Liver (tissue), 9 donors: ENCODE data around the gene CDX1. TPM values are rescaled to one million over a fixed set of nuclear protein-coding genes. Genes with fewer than 3 reads are reported as not detected.

Source experiments
- DNase-seq: peaks from one replicate; pipeline ENCODE4 v3.0.0-alpha.2; 2017; ENCODE audit warnings: low spot score
- H3K27ac ChIP-seq, 2 donors: one replicate each; pipeline ENCODE4 v1.7.0; 2013; ENCODE audit warnings: inconsistent platforms in 2 of 2, low read length in 2 of 2, control low read depth in 1 of 2, low read depth in 1 of 2, mild to moderate bottlenecking in 1 of 2
- H3K27me3 ChIP-seq, 4 donors: one replicate each; pipeline versions ENCODE4 v1.6.1 to v1.7.0; 2013; ENCODE audit warnings: low read length in 3 of 4, inconsistent platforms in 1 of 4, mild to moderate bottlenecking in 1 of 4, moderate library complexity in 1 of 4; ENCODE audit not compliant: control insufficient read depth in 4 of 4, insufficient read depth in 4 of 4
- H3K36me3 ChIP-seq, 4 donors: one replicate each; pipeline versions ENCODE4 v1.6.1 to v1.7.0; 2013; ENCODE audit warnings: low read length in 3 of 4, mild to moderate bottlenecking in 3 of 4, low read depth in 1 of 4, moderate library complexity in 1 of 4; ENCODE audit not compliant: control insufficient read depth in 4 of 4, insufficient read depth in 3 of 4
- H3K4me1 ChIP-seq, 4 donors: one replicate each; pipeline versions ENCODE4 v1.6.1 to v1.7.0; 2013; ENCODE audit warnings: low read length in 3 of 4, mild to moderate bottlenecking in 3 of 4, moderate library complexity in 1 of 4; ENCODE audit not compliant: control insufficient read depth in 4 of 4, insufficient read depth in 4 of 4
- H3K4me3 ChIP-seq, 3 donors: one replicate each; pipeline versions ENCODE4 v1.6.1 to v1.7.0; 2013; ENCODE audit warnings: low read length in 3 of 3, control low read depth in 1 of 3, low read depth in 1 of 3, mild to moderate bottlenecking in 1 of 3
- H3K9ac ChIP-seq, 2 donors: one replicate each; pipeline ENCODE4 v1.7.0; 2013; ENCODE audit warnings: low read length in 2 of 2, mild to moderate bottlenecking in 2 of 2, moderate library complexity in 2 of 2, control low read depth in 1 of 2, low read depth in 1 of 2
- H3K9me3 ChIP-seq, 4 donors: one replicate each; pipeline versions ENCODE4 v1.6.1 to v1.7.0; 2013; ENCODE audit warnings: low read length in 3 of 4; ENCODE audit not compliant: control insufficient read depth in 4 of 4
- ATF3 ChIP-seq: IDR thresholded peaks from 2 replicates; pipeline ENCODE4 v1.6.1; 2016; ENCODE audit warnings: antibody characterized with exemption
- CTCF ChIP-seq: fragments of 150-350 bp; IDR thresholded peaks from 2 replicates; pipeline ENCODE4 v1.5.1; 2017; ENCODE audit warnings: improper control_type of control experiment, low read depth, low read length; ENCODE audit not compliant: missing input control
- EGR1 ChIP-seq, 2 donors: IDR thresholded peaks; 2 replicates each; pipeline ENCODE4 v1.6.1; 2016 to 2018; ENCODE audit warnings: antibody characterized with exemption in 2 of 2, low read depth in 2 of 2
- FOXA1 ChIP-seq: IDR thresholded peaks from 2 replicates; pipeline ENCODE4 v1.6.1; 2016; ENCODE audit warnings: antibody characterized with exemption
- FOXA2 ChIP-seq: IDR thresholded peaks from 2 replicates; pipeline ENCODE4 v1.6.1; 2016; ENCODE audit warnings: antibody characterized with exemption
- GABPA ChIP-seq, 2 donors: IDR thresholded peaks in 1 of 2; conservative IDR thresholded peaks in 1 of 2; 2 replicates each; pipeline ENCODE4 v1.6.1; 2016; ENCODE audit warnings: antibody characterized with exemption in 2 of 2, mild to moderate bottlenecking in 1 of 2, moderate library complexity in 1 of 2
- HNF4A ChIP-seq, 2 donors: conservative IDR thresholded peaks; 2 replicates each; pipeline ENCODE4 v1.6.1; 2016; ENCODE audit warnings: antibody characterized with exemption in 2 of 2, mild to moderate bottlenecking in 2 of 2
- HNF4G ChIP-seq: IDR thresholded peaks from 2 replicates; pipeline ENCODE4 v1.6.1; 2016; ENCODE audit warnings: antibody characterized with exemption
- JUND ChIP-seq, 2 donors: IDR thresholded peaks; 2 replicates each; pipeline ENCODE4 v1.6.1; 2016; ENCODE audit warnings: antibody characterized with exemption in 2 of 2
- MAX ChIP-seq: IDR thresholded peaks from 2 replicates; pipeline ENCODE4 v1.6.1; 2016; ENCODE audit warnings: antibody characterized with exemption
- NR2F2 ChIP-seq: IDR thresholded peaks from 2 replicates; pipeline ENCODE4 v1.6.1; 2016; ENCODE audit warnings: antibody characterized with exemption
- RAD21 ChIP-seq, 2 donors: IDR thresholded peaks; 2 replicates each; pipeline ENCODE4 v1.6.1; 2016; ENCODE audit warnings: antibody characterized with exemption in 2 of 2, mild to moderate bottlenecking in 2 of 2
- REST ChIP-seq: IDR thresholded peaks from 2 replicates; pipeline ENCODE4 v1.6.1; 2016; ENCODE audit warnings: antibody characterized with exemption, mild to moderate bottlenecking
- RXRA ChIP-seq, 2 donors: IDR thresholded peaks; 2 replicates each; pipeline ENCODE4 v1.6.1; 2017 to 2018; ENCODE audit warnings: antibody characterized with exemption in 2 of 2, mild to moderate bottlenecking in 1 of 2
- SP1 ChIP-seq: IDR thresholded peaks from 2 replicates; pipeline ENCODE4 v1.6.1; 2018; ENCODE audit warnings: antibody characterized with exemption, mild to moderate bottlenecking
- TAF1 ChIP-seq: conservative IDR thresholded peaks from 2 replicates; pipeline ENCODE4 v1.6.1; 2016; ENCODE audit warnings: antibody characterized with exemption, mild to moderate bottlenecking
- YY1 ChIP-seq: IDR thresholded peaks from 2 replicates; pipeline ENCODE4 v1.6.1; 2016; ENCODE audit warnings: antibody characterized with exemption, mild to moderate bottlenecking
- ZBTB33 ChIP-seq: IDR thresholded peaks from 2 replicates; pipeline ENCODE4 v1.6.1; 2016; ENCODE audit warnings: antibody characterized with exemption
- WGBS: extraction: QIAGEN DNeasy Blood & Tissue Kit; methylation state at CpG from one replicate; pipeline ENCODE4 v1.1.7; 2013; 5-methylcytosine and 5-hydroxymethylcytosine counted together
- polyA plus RNA-seq, 2 donors: library from polyadenylated mRNA; stranded (reverse) in 1 of 2; unstranded in 1 of 2; fragments of 200-250 nt in 1 of 2; fragments of >200 nt in 1 of 2; fragmentation: Nextera tagmentation in 1 of 2; extraction: Ambion mirVana in 1 of 2; gene quantifications; one replicate each; pipeline versions ENCODE4 v1.2.1 to v1.2.3, GENCODE V29; 2013 to 2015
- total RNA-seq, 2 donors: library from RNA; depleted of rRNA; stranded (reverse); fragments of >200 nt; gene quantifications; one replicate each; pipeline ENCODE4 v1.2.3, GENCODE V29; 2014
- donor health status: healthy.
- donor health status: healthy.
- donor health status: healthy.
- donor health status: healthy.
- donor health status: healthy.

The CDX1 gene
- total and polyA plus RNA-seq, 4 donors: not detected

GRCh38 chr5:150137168-150137957 is 29.2 kb upstream of the CDX1 start:
- DNase-seq: no peak
- TF ChIP-seq FOXA2: peak; percentile 23
- TF ChIP-seq JUND (IDR thresholded peaks at IDR 0.05): peak; percentile 21 to 29
- TF ChIP-seq GABPA (IDR thresholded peaks at IDR 0.05 in 1 of 2, conservative IDR thresholded peaks at IDR 0.05 in 1 of 2): peak in 1 of 2 donors; percentile 65
- peak; percentile 78 for TF ChIP-seq MAX
- peak; percentile 79 for TF ChIP-seq REST
- TF ChIP-seq NR2F2: peak; percentile 53
- peak; percentile 26 to 37 for TF ChIP-seq RAD21 (IDR thresholded peaks at IDR 0.05)
- peak; percentile 73 for TF ChIP-seq SP1
- TF ChIP-seq EGR1 (IDR thresholded peaks at IDR 0.05; ENCODE audit: low read depth in 2 of 2): no peak
- peak; percentile 57 to 83 for TF ChIP-seq RXRA (IDR thresholded peaks at IDR 0.05)
- peak; percentile 60 to 81 for TF ChIP-seq HNF4A (conservative IDR thresholded peaks at IDR 0.05)
- no peak for TF ChIP-seq FOXA1
- no peak for TF ChIP-seq ZBTB33
- no peak for TF ChIP-seq CTCF
- TF ChIP-seq YY1: peak; percentile 81
- peak; percentile 60 for TF ChIP-seq ATF3
- no peak for TF ChIP-seq TAF1
- TF ChIP-seq HNF4G: no peak
- no peaks in the 10 kb centered on the region for H3K9me3 ChIP-seq
- peak overlapping the region; percentile 87 to 94 for H3K27ac ChIP-seq
- peaks cover 26 to 67% (median 50%) of the 10 kb centered on the region in 4 donors for H3K4me1 ChIP-seq
- WGBS: 19% methylated on average over 12 of the region's 12 CpGs
- no peaks in the 10 kb centered on the region for H3K27me3 ChIP-seq
- H3K9ac ChIP-seq: peak overlapping the region in 1 of 2 donors; percentile 58
- no peaks in the 10 kb centered on the region for H3K36me3 ChIP-seq
- no peak overlapping the region for H3K4me3 ChIP-seq
